ENCODE results near the gene PTPRG. TPM values are rescaled to one million over a fixed set of nuclear protein-coding genes. Genes with fewer than 3 reads are reported as not detected.

The PTPRG gene
- total RNA-seq, 4 donors from 2014 or later, result 11.0 to 18.5 (median 14.9) TPM

DNA sequence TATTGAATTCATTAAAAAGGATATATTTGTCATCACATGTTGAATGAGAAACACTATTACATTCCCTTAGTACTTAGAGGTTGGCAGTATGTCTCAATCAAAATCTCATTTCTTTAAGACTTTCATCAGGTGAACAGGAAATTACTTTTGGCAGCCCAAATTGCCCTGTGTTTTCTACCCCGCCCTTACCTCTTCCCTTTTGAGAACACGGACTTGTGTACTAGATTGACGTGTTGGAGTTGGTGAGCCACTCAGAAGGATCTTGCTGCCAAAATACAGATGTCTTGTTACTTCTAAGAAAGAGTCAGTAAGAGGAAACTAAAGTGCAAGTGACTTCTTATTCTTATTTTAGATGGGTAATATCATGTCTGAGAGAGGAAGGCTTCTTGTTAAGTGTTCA, 425.1 kb downstream of the PTPRG start:
- Histone ChIP-seq H3K36me3 (no peaks in the 10 kb centered on the region), H3K4me3 (no peak overlapping the region), H3K9me3 (no peaks in the 10 kb centered on the region), H3K27me3 (no peaks in the 10 kb centered on the region), H3K27ac (no peak overlapping the region), H3K4me1 (no peaks in the 10 kb centered on the region)
- TF ChIP-seq, protein P1, sequence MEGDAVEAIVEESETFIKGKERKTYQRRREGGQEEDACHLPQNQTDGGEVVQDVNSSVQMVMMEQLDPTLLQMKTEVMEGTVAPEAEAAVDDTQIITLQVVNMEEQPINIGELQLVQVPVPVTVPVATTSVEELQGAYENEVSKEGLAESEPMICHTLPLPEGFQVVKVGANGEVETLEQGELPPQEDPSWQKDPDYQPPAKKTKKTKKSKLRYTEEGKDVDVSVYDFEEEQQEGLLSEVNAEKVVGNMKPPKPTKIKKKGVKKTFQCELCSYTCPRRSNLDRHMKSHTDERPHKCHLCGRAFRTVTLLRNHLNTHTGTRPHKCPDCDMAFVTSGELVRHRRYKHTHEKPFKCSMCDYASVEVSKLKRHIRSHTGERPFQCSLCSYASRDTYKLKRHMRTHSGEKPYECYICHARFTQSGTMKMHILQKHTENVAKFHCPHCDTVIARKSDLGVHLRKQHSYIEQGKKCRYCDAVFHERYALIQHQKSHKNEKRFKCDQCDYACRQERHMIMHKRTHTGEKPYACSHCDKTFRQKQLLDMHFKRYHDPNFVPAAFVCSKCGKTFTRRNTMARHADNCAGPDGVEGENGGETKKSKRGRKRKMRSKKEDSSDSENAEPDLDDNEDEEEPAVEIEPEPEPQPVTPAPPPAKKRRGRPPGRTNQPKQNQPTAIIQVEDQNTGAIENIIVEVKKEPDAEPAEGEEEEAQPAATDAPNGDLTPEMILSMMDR (IDR thresholded peaks at IDR 0.05), result no peak
- TF ChIP-seq POLR2AphosphoS5 (IDR thresholded peaks at IDR 0.05) (no peak), POLR2A (IDR thresholded peaks at IDR 0.05) (no peak), EP300 (IDR thresholded peaks at IDR 0.05) (no peak)
- DNase-seq (ENCODE audit: low spot score in 2 of 2), result no peak
- WGBS, result 49% methylated on average over 3 of the region's 3 CpGs

DNA sequence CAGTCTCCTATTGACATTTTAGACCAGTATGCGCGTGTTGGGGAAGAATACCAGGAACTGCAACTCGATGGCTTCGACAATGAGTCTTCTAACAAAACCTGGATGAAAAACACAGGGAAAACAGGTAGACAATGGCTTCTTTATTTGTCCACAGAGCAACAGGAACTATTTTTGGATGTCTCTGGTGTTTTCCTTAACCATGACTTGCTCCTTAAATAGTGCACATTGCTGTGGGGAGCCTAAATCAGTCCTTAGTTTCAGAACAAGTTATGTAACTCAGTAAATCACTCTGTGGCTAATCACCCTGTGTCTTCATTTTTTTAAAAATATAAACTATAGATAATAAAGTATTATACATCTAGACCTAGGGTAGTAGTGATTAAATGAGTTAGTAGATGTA, 428.3 kb downstream of the PTPRG start:
- no peaks in the 10 kb centered on the region for H3K27me3 ChIP-seq
- no peaks in the 10 kb centered on the region for H3K9me3 ChIP-seq
- TF ChIP-seq POLR2AphosphoS5 (IDR thresholded peaks at IDR 0.05) (no peak), EP300 (IDR thresholded peaks at IDR 0.05) (no peak), POLR2A (IDR thresholded peaks at IDR 0.05) (no peak)
- TF ChIP-seq, protein P1 (IDR thresholded peaks at IDR 0.05), result no peak
- WGBS, result 79% methylated on average over 4 of the region's 4 CpGs
- no peak for DNase-seq (ENCODE audit: low spot score in 2 of 2)
- H3K4me3 ChIP-seq, result no peak overlapping the region
- no peaks in the 10 kb centered on the region for H3K4me1 ChIP-seq
- no peak overlapping the region for H3K27ac ChIP-seq
- no peaks in the 10 kb centered on the region for H3K36me3 ChIP-seq

DNA sequence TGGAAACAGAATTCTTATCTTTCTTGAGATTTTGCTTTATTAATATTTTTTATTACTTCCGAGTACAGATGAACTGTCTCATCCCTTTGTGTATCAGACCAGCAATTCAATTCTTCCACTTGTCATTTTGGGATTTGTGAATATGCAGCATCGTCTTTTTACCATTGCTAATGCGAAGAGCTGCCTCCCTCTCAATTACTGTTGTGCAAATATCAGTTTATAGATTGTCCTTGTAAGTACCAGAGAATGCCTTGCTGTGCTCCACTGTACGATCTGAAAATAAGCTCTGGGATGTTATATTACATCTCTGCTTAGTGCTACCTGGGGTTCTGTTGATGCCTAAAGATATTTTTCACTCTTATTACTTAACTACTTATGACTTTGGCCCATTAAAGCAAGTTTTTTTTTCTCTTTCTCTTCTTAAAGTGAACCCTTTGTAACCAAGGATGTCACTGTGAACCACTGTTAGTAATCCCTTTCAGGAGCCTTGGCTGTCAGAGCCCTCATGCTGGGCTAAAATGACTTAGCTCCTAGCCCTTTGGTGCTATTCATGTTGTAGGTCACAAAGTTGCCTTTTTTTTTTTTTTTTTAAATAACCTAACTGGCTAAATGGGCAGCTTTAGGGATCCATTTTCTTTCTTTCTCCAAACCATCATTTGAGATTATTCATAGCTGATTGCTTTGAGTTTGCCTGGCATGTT, 429.1 kb downstream of the PTPRG start:
- no peak for DNase-seq (ENCODE audit: low spot score in 2 of 2)
- H3K27ac ChIP-seq, result no peak overlapping the region

DNA sequence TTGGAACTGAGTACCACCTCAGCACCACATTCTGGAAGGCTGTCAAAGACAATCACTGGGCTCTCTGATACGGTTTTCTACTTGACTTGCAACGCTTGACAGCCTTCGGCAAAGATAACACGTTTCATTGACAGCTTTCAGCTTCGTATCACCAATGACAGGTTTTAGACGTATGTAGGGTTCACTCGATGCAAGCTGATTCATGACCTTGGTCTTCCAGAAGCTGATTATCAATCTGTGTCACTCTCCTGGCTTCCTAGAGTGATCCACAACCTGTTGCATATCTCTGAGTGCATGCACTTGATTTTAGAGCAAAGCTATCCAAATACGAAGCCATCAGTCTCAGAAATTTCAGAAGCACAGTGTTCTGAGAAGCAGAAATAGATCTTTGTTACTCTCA, 430.3 kb downstream of the PTPRG start:
- Histone ChIP-seq H3K4me1 (peaks cover 9% of the 10 kb centered on the region), H3K36me3 (no peaks in the 10 kb centered on the region), H3K27ac (no peak overlapping the region), H3K27me3 (no peaks in the 10 kb centered on the region), H3K4me3 (no peak overlapping the region), H3K9me3 (no peaks in the 10 kb centered on the region)
- TF ChIP-seq POLR2A (IDR thresholded peaks at IDR 0.05) (no peak), POLR2AphosphoS5 (IDR thresholded peaks at IDR 0.05) (no peak), EP300 (IDR thresholded peaks at IDR 0.05) (no peak)
- TF ChIP-seq, protein P1 (IDR thresholded peaks at IDR 0.05), result no peak
- WGBS, result 93% methylated on average over 8 of the region's 8 CpGs
- DNase-seq (ENCODE audit: low spot score in 2 of 2), result no peak

More for the DNA sequence above, 429.1 kb downstream of the PTPRG start:
- Histone ChIP-seq H3K4me3 (no peak overlapping the region), H3K4me1 (no peaks in the 10 kb centered on the region), H3K27me3 (no peaks in the 10 kb centered on the region), H3K36me3 (no peaks in the 10 kb centered on the region), H3K9me3 (no peaks in the 10 kb centered on the region)
- TF ChIP-seq POLR2A (IDR thresholded peaks at IDR 0.05), result no peak
- TF ChIP-seq POLR2AphosphoS5 (IDR thresholded peaks at IDR 0.05), result no peak
- TF ChIP-seq EP300 (IDR thresholded peaks at IDR 0.05), result no peak
- TF ChIP-seq, protein P1 (IDR thresholded peaks at IDR 0.05), result no peak
- WGBS, result 90% methylated on average over 4 of the region's 4 CpGs

DNA sequence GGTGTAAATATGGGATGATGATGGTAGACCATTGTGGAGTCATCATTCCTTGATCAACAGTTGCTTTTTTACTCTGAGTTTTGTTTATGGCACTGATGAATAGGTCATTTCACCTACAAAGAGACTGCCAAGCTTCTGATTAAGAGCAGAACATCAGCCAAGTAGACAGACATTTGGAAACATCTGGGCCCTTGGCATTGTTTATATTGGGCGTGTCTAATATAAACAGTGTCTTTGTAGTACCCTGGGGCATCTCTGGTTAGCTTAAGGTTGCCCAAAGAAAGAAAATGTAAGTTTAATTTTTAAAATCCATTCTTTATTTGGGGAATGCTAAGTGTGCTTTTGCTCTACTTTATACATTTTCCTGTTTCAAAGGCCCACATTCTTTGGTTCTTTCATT, 435.0 kb downstream of the PTPRG start:
- DNase-seq (ENCODE audit: low spot score in 2 of 2), result no peak
- WGBS, result 29% methylated on average over 1 of the region's 1 CpG
- Histone ChIP-seq H3K9me3 (no peaks in the 10 kb centered on the region), H3K36me3 (no peaks in the 10 kb centered on the region), H3K27me3 (no peaks in the 10 kb centered on the region), H3K27ac (no peak overlapping the region), H3K4me3 (no peak overlapping the region), H3K4me1 (peaks cover 9% of the 10 kb centered on the region)
- TF ChIP-seq POLR2A (IDR thresholded peaks at IDR 0.05) (no peak), POLR2AphosphoS5 (IDR thresholded peaks at IDR 0.05) (no peak)

Measured in suprapubic skin (tissue), 4 donors.